ENCODE data around the gene PFDN2. TPM values are rescaled to one million over a fixed set of nuclear protein-coding genes. Genes with fewer than 3 reads are reported as not detected.
A peak's percentile ranks its signal among the peaks of the same experiment; 100 is the strongest.

Gene PFDN2
- total RNA-seq, 1 donor, result 27.9 TPM

- DNase-seq (ENCODE audit: insufficient read length, low spot score, missing footprints), result peak; percentile 60
- Histone ChIP-seq H3K4me1 (ENCODE audit: insufficient read depth, low read length) (peaks cover 23% of the 10 kb centered on the region), H3K4me3 (ENCODE audit: insufficient read depth, low read length) (no peak overlapping the region), H3K4me2 (ENCODE audit: insufficient read depth, low read length) (no peak overlapping the region), H3K36me3 (ENCODE audit: insufficient read depth, low read length) (peaks cover 48% of the 10 kb centered on the region), H3K79me2 (ENCODE audit: insufficient read depth, low read length) (peaks cover 22% of the 10 kb centered on the region), H4K20me1 (ENCODE audit: insufficient read depth, low read length) (no peaks in the 10 kb centered on the region), H3K27me3 (ENCODE audit: insufficient read depth, low read length) (no peaks in the 10 kb centered on the region), H2AFZ (ENCODE audit: low read length) (no peak overlapping the region), H3K9me3 (ENCODE audit: low read depth, low read length) (no peaks in the 10 kb centered on the region), H3K27ac (ENCODE audit: low read depth, low read length) (no peak overlapping the region)
- no peak for TF ChIP-seq CTCF (IDR thresholded peaks at IDR 0.05; ENCODE audit: extremely low read depth, low read depth, low read length)
These were observed 43.8 kb upstream of the PFDN2 start for GRCh38 chr1:161161652-161162051.

- Histone ChIP-seq H3K27ac (ENCODE audit: low read depth, low read length) (no peak overlapping the region), H4K20me1 (ENCODE audit: insufficient read depth, low read length) (no peaks in the 10 kb centered on the region), H3K4me2 (ENCODE audit: insufficient read depth, low read length) (peak overlapping the region; percentile 90), H3K9me3 (ENCODE audit: low read depth, low read length) (no peaks in the 10 kb centered on the region), H3K4me1 (ENCODE audit: insufficient read depth, low read length) (peaks cover 20% of the 10 kb centered on the region), H3K4me3 (ENCODE audit: insufficient read depth, low read length) (no peak overlapping the region), H3K27me3 (ENCODE audit: insufficient read depth, low read length) (no peaks in the 10 kb centered on the region), H3K36me3 (ENCODE audit: insufficient read depth, low read length) (peaks cover 48% of the 10 kb centered on the region), H3K79me2 (ENCODE audit: insufficient read depth, low read length) (peaks cover 22% of the 10 kb centered on the region), H2AFZ (ENCODE audit: low read length) (no peak overlapping the region)
- TF ChIP-seq CTCF (IDR thresholded peaks at IDR 0.05; ENCODE audit: extremely low read depth, low read depth, low read length), result no peak
- peak; percentile 15 for DNase-seq (ENCODE audit: insufficient read length, low spot score, missing footprints)
These were observed 42.9 kb upstream of the PFDN2 start for GRCh38 chr1:161160671-161161145.

- H3K4me2 ChIP-seq (ENCODE audit: insufficient read depth, low read length), result peak overlapping the region; percentile 90
- no peaks in the 10 kb centered on the region for H4K20me1 ChIP-seq (ENCODE audit: insufficient read depth, low read length)
- no peaks in the 10 kb centered on the region for H3K27me3 ChIP-seq (ENCODE audit: insufficient read depth, low read length)
- peaks cover 29% of the 10 kb centered on the region for H3K79me2 ChIP-seq (ENCODE audit: insufficient read depth, low read length)
- no peak for TF ChIP-seq CTCF (IDR thresholded peaks at IDR 0.05; ENCODE audit: extremely low read depth, low read depth, low read length)
- peak overlapping the region; percentile 93 for H3K27ac ChIP-seq (ENCODE audit: low read depth, low read length)
- H3K36me3 ChIP-seq (ENCODE audit: insufficient read depth, low read length), result peaks cover 45% of the 10 kb centered on the region
- H3K4me1 ChIP-seq (ENCODE audit: insufficient read depth, low read length), result peaks cover 15% of the 10 kb centered on the region
- peak overlapping the region; percentile 91 for H3K4me3 ChIP-seq (ENCODE audit: insufficient read depth, low read length)
- H3K9me3 ChIP-seq (ENCODE audit: low read depth, low read length), result no peaks in the 10 kb centered on the region
- H2AFZ ChIP-seq (ENCODE audit: low read length), result peak overlapping the region; percentile 80
- no peak for DNase-seq (ENCODE audit: insufficient read length, low spot score, missing footprints)
These were observed 42.0 kb upstream of the PFDN2 start for GRCh38 chr1:161159913-161160243.

- H3K4me1 ChIP-seq (ENCODE audit: insufficient read depth, low read length), result peaks cover 18% of the 10 kb centered on the region
- H3K4me2 ChIP-seq (ENCODE audit: insufficient read depth, low read length), result peak within 1 kb of the TSS; percentile 90
- no peaks in the 10 kb centered on the region for H3K9me3 ChIP-seq (ENCODE audit: low read depth, low read length)
- peak; percentile 99 for DNase-seq (ENCODE audit: insufficient read length, low spot score, missing footprints)
- peak; percentile 50 for TF ChIP-seq CTCF (IDR thresholded peaks at IDR 0.05; ENCODE audit: extremely low read depth, low read depth, low read length)
- peak within 1 kb of the TSS; percentile 91 for H3K4me3 ChIP-seq (ENCODE audit: insufficient read depth, low read length)
- H3K36me3 ChIP-seq (ENCODE audit: insufficient read depth, low read length), result peaks cover 39% of the 10 kb centered on the region
- H3K27me3 ChIP-seq (ENCODE audit: insufficient read depth, low read length), result no peaks in the 10 kb centered on the region
- H3K79me2 ChIP-seq (ENCODE audit: insufficient read depth, low read length), result peaks cover 34% of the 10 kb centered on the region
- peak within 1 kb of the TSS; percentile 93 for H3K27ac ChIP-seq (ENCODE audit: low read depth, low read length)
- peak within 1 kb of the TSS; percentile 99 for H2AFZ ChIP-seq (ENCODE audit: low read length)
- no peaks in the 10 kb centered on the region for H4K20me1 ChIP-seq (ENCODE audit: insufficient read depth, low read length)
These were observed 41.5 kb upstream of the PFDN2 start, which contains the start of gene USP21 for GRCh38 chr1:161159087-161159912. USP21 (plus strand) TSS chr1:161159500; CDS start chr1:161160641, 1,141 bp downstream.
